H1 (cell line): ENCODE results near the gene SND1.

Experiments
- ATF2 ChIP-seq: IDR thresholded peaks from 2 replicates; pipeline ENCODE4 v1.6.1; 2012; ENCODE audit warnings: low read length, inconsistent platforms
- CTCF ChIP-seq, 3 experiments: IDR thresholded peaks; 1 replicate in 2 of 3; 2 replicates in 1 of 3; pipeline versions ENCODE4 v1.5.1 to v1.6.1; 2011; ENCODE audit warnings: low read length in 3 of 3, mild to moderate bottlenecking in 3 of 3, inconsistent platforms in 2 of 3, low read depth in 1 of 3, moderate library complexity in 1 of 3; ENCODE audit not compliant: insufficient read depth in 1 of 3; ENCODE audit errors: control extremely low read depth in 1 of 3
- EGR1 ChIP-seq: IDR thresholded peaks from 2 replicates; pipeline ENCODE4 v1.6.1; 2011; ENCODE audit warnings: low read depth, low read length, borderline replicate concordance
- POLR2A ChIP-seq, 2 experiments: IDR thresholded peaks; 1 replicate in 1 of 2; 2 replicates in 1 of 2; pipeline ENCODE4 v1.6.1; 2011; ENCODE audit warnings: low read depth in 2 of 2, low read length in 2 of 2, mild to moderate bottlenecking in 2 of 2; ENCODE audit errors: control extremely low read depth in 1 of 2
- TAF1 ChIP-seq: IDR thresholded peaks from 2 replicates; pipeline ENCODE4 v1.6.1; 2011; ENCODE audit warnings: mild to moderate bottlenecking, low read depth, low read length

- no peak for TF ChIP-seq ATF2
- TF ChIP-seq EGR1, result no peak
- no peak for TF ChIP-seq CTCF (IDR thresholded peaks at IDR 0.05; ENCODE audit: control extremely low read depth in 1 of 3, insufficient read depth in 1 of 3, low read depth in 1 of 3, low read length in 3 of 3)
- no peak for TF ChIP-seq TAF1
- no peak for TF ChIP-seq POLR2A (IDR thresholded peaks at IDR 0.05; ENCODE audit: control extremely low read depth in 1 of 2, low read depth in 2 of 2, low read length in 2 of 2)
Observed at GRCh38 chr7:127986581-127987521, 334.9 kb downstream of the SND1 start.
